ENCODE measurements around the gene FARP1.

FARP1 gene

DNA sequence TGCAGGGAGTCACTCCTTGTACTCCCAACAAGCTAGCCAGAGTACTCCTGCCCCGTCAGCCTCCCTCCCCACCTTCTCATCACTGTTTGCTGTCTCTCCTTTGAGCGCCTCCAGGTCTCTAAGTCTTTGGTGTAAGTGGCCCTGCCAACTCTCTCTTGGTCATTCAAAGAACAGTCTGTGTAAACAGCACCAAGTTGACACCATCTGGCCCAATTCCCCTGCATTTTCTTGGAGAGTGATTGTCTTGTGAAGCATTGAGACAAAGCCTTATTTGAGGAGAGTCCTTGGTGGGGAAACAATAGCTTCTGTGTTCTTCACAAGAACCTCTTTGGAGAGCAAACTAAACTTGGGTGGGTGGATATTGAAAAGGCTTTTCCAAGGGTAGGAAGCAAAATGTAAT is 148.8 kb downstream of the FARP1 start:
- ATAC-seq = no peak

- ATAC-seq = no peak
Measured at GRCh38 chr13:98293103-98293502, 150.2 kb downstream of the FARP1 start.

GRCh38 chr13:98293570-98294142 is 150.8 kb downstream of the FARP1 start:
- no peak for ATAC-seq

DNA sequence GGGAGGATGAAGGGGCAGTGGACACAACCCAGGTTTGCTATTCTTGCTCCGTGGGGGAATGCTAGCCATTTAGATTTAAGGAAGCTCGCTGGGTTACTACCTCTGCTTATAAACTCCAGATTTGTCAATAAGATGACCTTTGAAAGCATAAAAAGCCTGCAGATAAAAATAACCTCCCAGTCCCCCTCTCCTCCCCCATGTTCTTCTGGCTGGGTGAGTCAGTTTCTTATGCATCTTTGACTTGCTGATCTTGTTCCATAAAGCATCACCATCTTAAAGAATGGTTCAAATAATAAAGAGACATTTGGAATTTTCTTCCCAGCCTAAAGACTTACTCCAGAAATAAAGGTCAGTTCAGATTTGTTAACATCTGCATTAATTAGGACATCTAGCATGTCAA is 152.5 kb downstream of the FARP1 start:
- ATAC-seq = no peak

- no peak for ATAC-seq
Measured at GRCh38 chr13:98297051-98297450, 154.2 kb downstream of the FARP1 start.

- no peak for ATAC-seq
Measured at GRCh38 chr13:98297745-98298144, 154.9 kb downstream of the FARP1 start.

DNA sequence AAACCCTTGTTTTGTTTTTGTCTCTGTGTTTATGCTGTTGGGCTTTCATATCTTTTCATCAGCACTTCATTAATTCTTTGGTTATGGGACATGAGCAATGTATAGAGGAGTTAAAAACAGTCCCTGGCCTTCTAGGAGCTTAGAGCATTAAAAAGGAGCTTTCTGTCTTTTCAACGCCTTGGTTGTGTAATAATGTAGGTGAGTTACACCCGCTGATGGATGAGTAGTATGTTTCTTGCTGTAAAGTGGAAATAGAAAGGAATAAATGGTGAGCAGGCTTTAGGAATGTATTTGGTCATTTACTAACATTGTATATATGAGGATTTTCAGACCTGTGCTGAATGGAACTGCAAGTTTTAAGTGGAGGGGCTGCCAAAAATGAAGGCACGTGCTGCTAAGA is 155.7 kb downstream of the FARP1 start:
- ATAC-seq = no peak

GRCh38 chr13:98299235-98299965 is 156.5 kb downstream of the FARP1 start:
- ATAC-seq = no peak

DNA sequence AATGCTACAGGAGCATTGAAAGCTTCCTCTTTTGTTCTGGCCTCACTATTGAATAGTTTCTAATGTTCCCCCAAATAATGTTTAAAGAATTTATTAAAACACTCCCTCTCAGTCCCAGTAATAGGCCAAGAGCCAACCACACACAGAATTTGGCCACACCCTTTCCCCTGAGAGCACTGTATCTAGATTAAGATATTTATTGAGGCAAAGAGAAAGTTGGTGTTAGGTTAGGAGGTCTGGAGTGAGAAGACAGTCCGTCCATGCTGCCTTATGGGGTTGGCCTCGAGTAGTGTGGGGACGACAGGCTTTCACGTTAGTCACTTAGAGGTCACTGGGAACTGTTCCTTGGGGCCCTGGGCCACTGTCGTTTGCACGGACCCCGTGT is 157.1 kb downstream of the FARP1 start:
- ATAC-seq = no peak

GRCh38 chr13:98300956-98301641 is 158.2 kb downstream of the FARP1 start:
- ATAC-seq = no peak

DNA sequence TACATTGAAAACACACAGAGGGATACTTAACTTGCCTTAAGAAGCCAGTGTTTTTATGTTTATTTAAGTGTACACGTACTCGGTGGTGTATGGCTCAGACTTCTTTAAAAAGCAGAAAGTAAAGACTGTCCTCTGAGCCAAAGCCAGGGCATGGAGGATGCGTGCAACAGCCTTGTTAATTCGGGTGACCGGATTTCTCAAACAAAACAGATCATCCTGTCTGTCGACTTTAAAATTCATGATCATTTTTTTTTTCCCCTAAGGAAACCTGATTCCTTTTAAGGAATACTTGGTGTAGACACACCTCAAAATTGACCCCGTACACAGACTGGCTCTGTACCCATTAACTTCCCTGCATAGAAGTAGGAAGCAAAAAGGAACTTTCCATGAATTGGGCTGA is 158.8 kb downstream of the FARP1 start:
- ATAC-seq = no peak

- no peak for ATAC-seq
Measured at GRCh38 chr13:98303858-98304257, 161.0 kb downstream of the FARP1 start.

GRCh38 chr13:98305670-98306069 is 162.8 kb downstream of the FARP1 start:
- no peak for ATAC-seq

DNA sequence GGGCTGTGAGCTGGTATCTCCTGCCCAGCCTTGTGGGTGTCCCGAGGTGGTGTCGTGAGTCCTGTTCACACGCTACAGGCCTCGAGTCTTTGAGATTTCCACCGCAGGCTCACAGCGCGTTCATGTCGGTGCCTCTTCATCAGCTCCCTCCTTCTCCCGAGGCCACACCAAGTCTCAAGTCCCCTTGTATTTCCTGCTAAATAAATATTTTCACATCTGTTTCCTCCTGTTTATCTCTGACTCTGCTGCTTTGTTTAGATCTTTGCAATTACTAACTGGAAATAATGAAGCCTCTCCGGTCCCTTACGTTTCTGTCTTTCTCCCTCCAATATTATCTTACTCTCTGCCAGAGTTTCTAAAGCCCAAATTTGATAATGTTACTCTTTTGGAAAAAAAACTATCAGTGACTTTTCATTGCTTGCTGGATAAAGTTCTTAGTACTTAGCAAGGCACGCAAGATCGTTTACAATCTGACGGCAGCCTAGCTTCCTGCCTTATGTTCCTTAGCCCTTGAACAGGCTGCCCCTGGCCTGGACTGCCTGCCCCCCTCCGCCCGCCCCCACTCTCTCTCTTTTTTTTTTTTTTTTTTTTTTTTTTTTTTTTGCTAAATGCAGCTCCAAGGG is 164.7 kb downstream of the FARP1 start:
- ATAC-seq = no peak

DNA sequence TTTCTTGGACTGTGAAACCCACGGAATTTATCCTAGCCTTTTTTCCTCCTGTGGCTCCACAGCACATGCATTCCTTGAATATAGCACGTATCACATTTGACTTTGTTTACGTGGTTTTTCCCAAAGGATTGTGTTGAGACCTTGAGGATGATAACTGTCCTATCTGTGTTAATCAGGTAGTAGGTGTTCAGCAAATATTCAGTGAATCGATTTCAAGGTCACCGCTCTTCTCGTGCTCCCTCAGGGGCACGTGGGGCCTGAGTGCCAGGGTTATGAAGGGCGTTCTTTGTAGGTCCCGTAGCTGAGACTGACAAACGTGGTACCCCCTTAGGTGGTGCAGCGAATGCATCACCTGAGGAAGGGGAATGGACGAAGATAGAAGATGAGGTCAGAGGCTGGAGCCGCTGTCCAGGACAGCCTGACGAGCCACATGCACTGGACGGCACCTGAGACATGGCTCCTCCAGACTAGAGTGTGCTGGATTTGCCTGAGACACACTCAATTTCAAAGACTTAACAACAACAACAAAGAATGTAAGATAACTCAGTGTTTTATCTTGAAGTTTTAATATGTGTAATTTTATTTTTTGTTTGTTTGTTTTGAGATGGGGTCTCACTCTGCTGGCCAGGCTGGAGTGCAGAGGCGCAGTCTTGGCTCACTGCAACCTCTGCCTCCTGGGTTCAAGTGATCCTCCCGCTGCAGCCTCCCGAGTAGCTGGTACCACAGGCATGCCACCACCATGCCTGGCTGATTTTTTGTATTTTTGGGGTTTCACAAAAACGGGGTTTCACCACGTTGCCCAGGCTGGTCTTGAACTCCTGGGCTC is 165.4 kb downstream of the FARP1 start:
- no peak for ATAC-seq

DNA sequence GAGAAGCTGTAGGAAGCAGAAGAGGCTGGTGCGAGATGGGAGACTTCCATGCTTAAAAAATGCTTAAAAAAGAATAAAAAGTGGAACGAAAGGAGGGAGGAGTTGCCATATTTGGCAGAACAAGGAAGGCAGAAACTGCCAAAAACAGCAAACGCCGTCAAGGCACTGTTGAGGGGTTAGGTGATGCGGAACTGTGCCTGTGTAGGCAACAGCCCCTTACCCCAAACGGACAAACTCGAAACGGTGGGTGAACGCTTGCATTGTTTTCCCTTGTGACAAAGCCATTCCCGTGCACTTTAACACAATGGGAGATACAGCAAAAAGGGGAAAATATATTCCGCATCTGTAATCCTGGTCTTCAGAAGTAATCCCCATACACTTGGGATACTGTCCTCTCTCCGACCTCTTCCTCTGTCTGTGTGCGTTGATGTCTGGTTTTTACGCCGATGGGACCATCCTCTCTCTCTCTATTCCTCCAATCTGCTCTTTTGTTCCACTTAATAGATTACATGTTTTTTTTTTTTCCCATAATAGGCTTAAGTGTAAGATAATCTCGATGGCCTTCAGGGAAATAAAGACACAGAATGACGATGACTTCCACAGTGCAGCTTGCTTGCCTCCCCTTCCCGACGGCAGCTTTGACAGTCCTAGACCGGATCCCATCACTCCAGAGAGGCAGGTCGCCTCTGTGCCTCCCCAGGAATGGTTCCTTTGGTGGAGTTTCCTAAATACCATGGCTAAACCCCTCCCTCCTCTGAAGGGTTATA is 166.9 kb downstream of the FARP1 start:
- no peak for ATAC-seq

GRCh38 chr13:98310485-98311199 is 167.7 kb downstream of the FARP1 start:
- no peak for ATAC-seq

DNA sequence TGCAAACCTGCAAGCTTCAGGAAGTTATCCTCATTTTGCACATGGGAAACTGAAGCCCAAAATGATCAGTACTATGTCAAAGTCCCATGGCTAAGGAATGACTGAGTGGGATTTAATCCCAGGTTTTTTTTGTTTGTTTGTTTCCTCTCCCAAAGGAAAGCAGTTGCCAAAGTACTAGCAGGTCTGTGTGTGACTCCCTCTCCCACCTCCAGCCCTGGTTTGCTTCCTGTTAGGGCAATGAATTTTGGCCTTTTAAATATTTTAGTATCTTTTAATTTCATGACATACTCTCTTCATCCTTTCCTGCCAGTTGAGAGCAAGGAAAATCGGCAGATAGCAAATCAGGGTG is 168.3 kb downstream of the FARP1 start:
- no peak for ATAC-seq

- no peak for ATAC-seq
Measured at GRCh38 chr13:98312606-98313005, 169.7 kb downstream of the FARP1 start.

DNA sequence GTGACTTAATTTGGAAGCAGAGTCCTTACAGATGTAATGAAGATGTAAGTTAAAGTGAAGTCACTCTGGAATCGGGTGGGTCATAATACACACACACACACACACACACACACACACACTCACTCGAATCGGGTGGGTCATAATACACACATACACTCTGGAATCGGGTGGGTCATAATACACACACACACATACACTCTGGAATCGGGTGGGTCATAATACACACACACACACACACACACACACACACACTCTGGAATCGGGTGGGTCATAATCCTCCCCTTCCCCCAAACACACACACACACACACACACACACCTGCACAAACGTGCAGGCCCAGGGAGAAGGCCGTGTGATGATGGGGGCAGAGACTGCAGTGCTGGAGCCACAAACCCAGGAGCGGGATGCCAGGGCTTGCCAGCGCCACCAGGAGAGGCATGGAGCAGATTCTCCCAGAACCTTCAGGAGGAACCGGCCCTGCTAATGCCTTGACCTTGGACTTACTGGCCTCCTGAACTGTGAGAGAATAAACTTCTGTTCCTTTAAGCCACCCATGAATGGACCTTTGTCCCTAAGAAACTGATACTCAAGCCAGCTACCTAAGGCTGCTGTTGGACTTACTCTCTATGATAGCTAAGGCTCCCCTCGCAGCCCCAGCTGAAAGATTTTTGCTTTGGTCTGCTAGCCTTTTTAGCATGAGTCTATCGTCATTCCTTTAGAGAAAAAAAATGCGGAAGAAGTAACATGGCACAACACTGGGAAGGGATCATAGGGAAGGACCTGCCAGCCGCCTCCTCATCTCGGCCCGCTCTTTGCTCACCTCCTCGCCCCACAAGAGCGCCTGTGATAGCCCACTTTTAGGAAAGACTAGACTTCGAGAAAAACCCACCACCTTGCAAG is 170.4 kb downstream of the FARP1 start:
- no peak for ATAC-seq

DNA sequence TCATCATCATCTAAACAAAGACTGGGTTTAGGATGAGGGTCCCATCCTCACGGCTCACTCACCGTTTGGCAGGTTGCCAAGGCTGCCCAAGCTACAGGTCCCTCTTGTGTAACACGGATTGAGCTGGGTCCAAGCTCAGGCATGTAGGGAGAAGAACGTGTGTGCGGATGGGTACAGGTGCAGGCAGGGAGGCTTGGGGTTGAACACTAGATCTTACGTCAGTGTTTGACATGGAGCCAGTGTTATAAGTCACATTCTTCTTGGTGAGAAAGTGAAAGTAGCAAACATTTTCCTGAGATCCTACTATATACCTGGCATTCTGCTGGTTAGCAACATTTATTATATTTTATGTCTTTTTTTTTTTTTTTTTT is 171.0 kb downstream of the FARP1 start:
- ATAC-seq = no peak
